ENCODE measurements around the gene YAP1. TPM values are rescaled to one million over a fixed set of nuclear protein-coding genes. Genes with fewer than 3 reads are reported as not detected.
A peak's percentile ranks its signal among the peaks of the same experiment; 100 is the strongest.

The YAP1 gene
- total RNA-seq, 1 experiment from 2014 or later: 134 TPM

DNA sequence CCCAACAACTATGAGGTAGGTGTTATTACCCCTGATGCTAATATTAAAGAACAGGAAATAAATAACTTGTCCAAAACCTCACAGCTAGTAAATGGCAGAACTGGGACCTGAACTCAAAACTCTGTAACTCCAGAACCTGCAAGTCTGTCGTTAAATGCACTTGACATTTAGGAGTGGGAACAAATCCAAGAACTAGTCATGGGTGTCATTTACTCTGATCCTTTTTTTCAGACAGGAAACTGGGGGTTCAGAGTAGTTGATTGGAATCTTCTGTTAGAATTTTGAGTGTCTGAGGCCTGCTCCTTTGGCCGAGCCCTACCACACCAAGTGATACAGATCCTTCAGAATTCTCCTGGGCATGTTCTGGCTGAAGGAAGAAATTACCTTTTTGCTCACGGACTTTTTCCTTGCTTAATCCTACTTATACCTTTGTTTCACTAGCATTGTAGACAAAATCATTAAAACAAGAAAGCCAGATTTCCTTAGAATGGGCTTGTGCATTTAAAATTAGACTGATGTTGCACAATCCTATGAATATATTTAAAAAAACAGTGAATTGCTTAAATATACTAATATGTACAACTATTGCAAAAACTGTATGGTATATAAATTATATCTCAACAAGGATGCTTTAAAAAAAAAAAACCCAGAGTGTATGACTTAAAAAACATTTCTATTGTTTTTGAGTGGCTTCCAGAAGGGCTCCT lies 1.4 kb upstream of the YAP1 start:
- Histone ChIP-seq H3K36me3 (ENCODE audit: insufficient read depth, low read length, poor library complexity, severe bottlenecking) (no peaks in the 10 kb centered on the region), H3K4me3 (ENCODE audit: low read depth, low read length, poor library complexity, severe bottlenecking) (peak overlapping the region; percentile 85), H3K4me1 (ENCODE audit: insufficient read depth, low read length, poor library complexity, severe bottlenecking) (peaks cover 23% of the 10 kb centered on the region), H3K9me3 (ENCODE audit: low read depth, low read length, poor library complexity, severe bottlenecking) (no peaks in the 10 kb centered on the region), H3K27me3 (replicated peaks; ENCODE audit: insufficient read depth, low read depth, low read length, poor library complexity) (no peaks in the 10 kb centered on the region), H3K27ac (ENCODE audit: low read depth, low read length, poor library complexity, severe bottlenecking) (peak overlapping the region; percentile 97)
- TF ChIP-seq, protein P1, sequence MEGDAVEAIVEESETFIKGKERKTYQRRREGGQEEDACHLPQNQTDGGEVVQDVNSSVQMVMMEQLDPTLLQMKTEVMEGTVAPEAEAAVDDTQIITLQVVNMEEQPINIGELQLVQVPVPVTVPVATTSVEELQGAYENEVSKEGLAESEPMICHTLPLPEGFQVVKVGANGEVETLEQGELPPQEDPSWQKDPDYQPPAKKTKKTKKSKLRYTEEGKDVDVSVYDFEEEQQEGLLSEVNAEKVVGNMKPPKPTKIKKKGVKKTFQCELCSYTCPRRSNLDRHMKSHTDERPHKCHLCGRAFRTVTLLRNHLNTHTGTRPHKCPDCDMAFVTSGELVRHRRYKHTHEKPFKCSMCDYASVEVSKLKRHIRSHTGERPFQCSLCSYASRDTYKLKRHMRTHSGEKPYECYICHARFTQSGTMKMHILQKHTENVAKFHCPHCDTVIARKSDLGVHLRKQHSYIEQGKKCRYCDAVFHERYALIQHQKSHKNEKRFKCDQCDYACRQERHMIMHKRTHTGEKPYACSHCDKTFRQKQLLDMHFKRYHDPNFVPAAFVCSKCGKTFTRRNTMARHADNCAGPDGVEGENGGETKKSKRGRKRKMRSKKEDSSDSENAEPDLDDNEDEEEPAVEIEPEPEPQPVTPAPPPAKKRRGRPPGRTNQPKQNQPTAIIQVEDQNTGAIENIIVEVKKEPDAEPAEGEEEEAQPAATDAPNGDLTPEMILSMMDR (conservative IDR thresholded peaks at IDR 0.05; ENCODE audit: low read depth, low read length): no peak
- TF ChIP-seq EZH2 (IDR thresholded peaks at IDR 0.05; ENCODE audit: borderline replicate concordance, low read depth, low read length, poor library complexity, severe bottlenecking): no peak
- ChIA-PET POLR2A (ENCODE audit: low non-redundant PET) (no interaction called here), CTCF (no interaction called here)
- DNase-seq (ENCODE audit: low spot score): peak; percentile 75
- no TSS peak for BruUV-seq (replicated peaks)
- intact Hi-C loops (cut with micrococcal nuclease; ENCODE audit: unreplicated experiment): no loop called here

DNA sequence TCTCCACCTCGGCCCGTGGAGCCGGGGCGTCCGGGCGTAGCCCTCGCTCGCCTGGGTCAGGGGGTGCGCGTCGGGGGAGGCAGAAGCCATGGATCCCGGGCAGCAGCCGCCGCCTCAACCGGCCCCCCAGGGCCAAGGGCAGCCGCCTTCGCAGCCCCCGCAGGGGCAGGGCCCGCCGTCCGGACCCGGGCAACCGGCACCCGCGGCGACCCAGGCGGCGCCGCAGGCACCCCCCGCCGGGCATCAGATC lies 439 bp downstream of the YAP1 start:
- Histone ChIP-seq H3K4me3 (ENCODE audit: low read depth, low read length, poor library complexity, severe bottlenecking) (peak overlapping the region; percentile 85), H3K27ac (ENCODE audit: low read depth, low read length, poor library complexity, severe bottlenecking) (peak overlapping the region; percentile 97), H3K4me1 (ENCODE audit: insufficient read depth, low read length, poor library complexity, severe bottlenecking) (peaks cover 40% of the 10 kb centered on the region), H3K9me3 (ENCODE audit: low read depth, low read length, poor library complexity, severe bottlenecking) (no peaks in the 10 kb centered on the region), H3K36me3 (ENCODE audit: insufficient read depth, low read length, poor library complexity, severe bottlenecking) (peaks cover 7% of the 10 kb centered on the region), H3K27me3 (replicated peaks; ENCODE audit: insufficient read depth, low read depth, low read length, poor library complexity) (no peaks in the 10 kb centered on the region)
- ChIA-PET POLR2A (ENCODE audit: low non-redundant PET) (interaction anchor here (0.6 to 0.7 kb wide), 2 partner anchors 78 to 1346 kb away, joined by 3 to 5 read pairs; no protein-coding TSS in a partner anchor), CTCF (interaction anchor here (0.7 kb wide), 1 partner anchor 37 kb away, joined by 4 read pairs; no protein-coding TSS in a partner anchor)
- intact Hi-C loops (cut with micrococcal nuclease; ENCODE audit: unreplicated experiment): loop anchor here (2.0 to 10.0 kb wide), 4 partner anchors 77 to 236 kb away; partner anchors contain the start of gene BIRC2
- TF ChIP-seq EZH2 (IDR thresholded peaks at IDR 0.05; ENCODE audit: borderline replicate concordance, low read depth, low read length, poor library complexity, severe bottlenecking): no peak
- TF ChIP-seq, protein P1 (conservative IDR thresholded peaks at IDR 0.05; ENCODE audit: low read depth, low read length): no peak
- BruUV-seq (replicated peaks): no TSS peak
- no peak for DNase-seq (ENCODE audit: low spot score)

- CTCF ChIA-PET: interaction anchor here (0.7 kb wide), 1 partner anchor 37 kb away, joined by 4 read pairs; no protein-coding TSS in a partner anchor
- peaks cover 12% of the 10 kb centered on the region for H3K36me3 ChIP-seq (ENCODE audit: insufficient read depth, low read length, poor library complexity, severe bottlenecking)
- POLR2A ChIA-PET (ENCODE audit: low non-redundant PET): interaction anchor here (0.6 kb wide), 1 partner anchor 78 kb away, joined by 5 read pairs; no protein-coding TSS in a partner anchor
- no peak for TF ChIP-seq EZH2 (IDR thresholded peaks at IDR 0.05; ENCODE audit: borderline replicate concordance, low read depth, low read length, poor library complexity, severe bottlenecking)
- TF ChIP-seq, protein P1 (conservative IDR thresholded peaks at IDR 0.05; ENCODE audit: low read depth, low read length): peak; percentile 48
- H3K4me1 ChIP-seq (ENCODE audit: insufficient read depth, low read length, poor library complexity, severe bottlenecking): peaks cover 46% of the 10 kb centered on the region
- no peaks in the 10 kb centered on the region for H3K9me3 ChIP-seq (ENCODE audit: low read depth, low read length, poor library complexity, severe bottlenecking)
- DNase-seq (ENCODE audit: low spot score): peak; percentile 96
- peak overlapping the region; percentile 85 for H3K4me3 ChIP-seq (ENCODE audit: low read depth, low read length, poor library complexity, severe bottlenecking)
- H3K27me3 ChIP-seq (replicated peaks; ENCODE audit: insufficient read depth, low read depth, low read length, poor library complexity): no peaks in the 10 kb centered on the region
- peak overlapping the region; percentile 97 for H3K27ac ChIP-seq (ENCODE audit: low read depth, low read length, poor library complexity, severe bottlenecking)
- intact Hi-C loops (cut with micrococcal nuclease; ENCODE audit: unreplicated experiment): loop anchor here (2.0 to 10.0 kb wide), 4 partner anchors 76 to 236 kb away; partner anchors contain the start of gene BIRC2
- TSS peak; percentile 48 for BruUV-seq (replicated peaks)
Measured at GRCh38 chr11:102111011-102111786, 952 bp downstream of the YAP1 start.
